K562 (cell line): ENCODE results near the gene ADAMTS2. TPM values are rescaled to one million over a fixed set of nuclear protein-coding genes. Genes with fewer than 3 reads are reported as not detected.

Experiments
- ATAC-seq: fragments of 200-7000 bp; cut with Tn5 transposase; 3 replicates; pipeline ENCODE4 v1.9.1; 2020; ENCODE audit warnings: moderate library complexity
- BruUV-seq: library from RNA; stranded (reverse); fragments of 400-500 nt; replicated peaks from 2 replicates; lab custom pipeline; 2021; lab: Mats Ljungman, UMichigan
- CTCF ChIA-PET: fragments of 300-600 bp; formaldehyde crosslinking; extraction: SDS; loops from one replicate; lab custom pipeline; 2021; ENCODE audit warnings: low intra/inter-chr PET ratio; lab: Yijun Ruan, JAX
- POLR2A ChIA-PET: fragments of 300-600, 350-650 bp; sonication (Branson Sonifier 250); formaldehyde crosslinking; extraction: SDS; loops from one replicate; lab custom pipeline; 2021; ENCODE audit warnings: antibody characterized with exemption, inconsistent platforms; lab: Yijun Ruan, JAX
- DNase-seq, 4 experiments: peaks; one replicate each; pipeline versions ENCODE4 v3.0.0 to v3.0.0-alpha.2; 2011 to 2018; ENCODE audit warnings: low spot score in 3 of 4, mixed read lengths in 3 of 4; ENCODE audit errors: extremely low read depth in 1 of 4
- FAIRE-seq: peaks from 2 replicates; lab custom pipeline; 2011; peaks lifted over from hg19 to GRCh38; lab: Jason Lieb, UNC
- H2AFZ ChIP-seq: 2 replicates; pipeline ENCODE4 v1.6.0; 2011; ENCODE audit warnings: low read depth, low read length, control low read depth, inconsistent platforms
- H3K27ac ChIP-seq: fragments of 200-600 bp; 3 replicates; pipeline ENCODE4 v1.8.0; 2011; ENCODE audit warnings: low read depth, mild to moderate bottlenecking, control low read depth, inconsistent platforms, low read length, moderate library complexity, mixed read lengths; ENCODE audit errors: extremely low read depth
- H3K27me3 ChIP-seq, 2 experiments: fragments of 300-600 bp in 1 of 2; 2 replicates in 1 of 2; 3 replicates in 1 of 2; pipeline versions ENCODE4 v1.6.0 to v1.8.0; 2011; ENCODE audit warnings: inconsistent platforms in 2 of 2, low read length in 2 of 2, mild to moderate bottlenecking in 1 of 2, mixed read lengths in 1 of 2, moderate library complexity in 1 of 2; ENCODE audit not compliant: control insufficient read depth in 2 of 2, insufficient read depth in 2 of 2
- H3K36me3 ChIP-seq: fragments of 300-600 bp; 3 replicates; pipeline ENCODE4 v1.8.0; 2011; ENCODE audit warnings: mild to moderate bottlenecking, low read length, inconsistent platforms; ENCODE audit not compliant: control insufficient read depth, insufficient read depth
- H3K4me1 ChIP-seq, 2 experiments: fragments of 200-600 bp in 1 of 2; replicated peaks in 1 of 2; 2 replicates in 1 of 2; 3 replicates in 1 of 2; pipeline versions ENCODE4 v1.5.1 to v1.8.0; 2011; ENCODE audit warnings: inconsistent platforms in 2 of 2, low read length in 2 of 2, mild to moderate bottlenecking in 1 of 2, mixed read lengths in 1 of 2, moderate library complexity in 1 of 2; ENCODE audit not compliant: control insufficient read depth in 2 of 2, insufficient read depth in 2 of 2
- H3K4me2 ChIP-seq: 2 replicates; pipeline ENCODE4 v1.6.1; 2011; ENCODE audit warnings: low read length, control low read depth, inconsistent platforms, mixed read lengths; ENCODE audit not compliant: insufficient read depth
- H3K4me3 ChIP-seq: fragments of 200-600 bp; sonication (generic), shearing (Covaris generic); 2 replicates; pipeline ENCODE4 v1.5.1; 2016; ENCODE audit warnings: control low read depth, inconsistent platforms
- H3K79me2 ChIP-seq: fragments of 200-600 bp; 3 replicates; pipeline ENCODE4 v1.8.0; 2011; ENCODE audit warnings: low read length, inconsistent platforms; ENCODE audit not compliant: control insufficient read depth, insufficient read depth
- H3K9ac ChIP-seq, 2 experiments: 2 replicates each; pipeline versions ENCODE4 v1.6.0 to v1.6.1; 2011; ENCODE audit warnings: low read depth in 2 of 2, low read length in 2 of 2, control low read depth in 1 of 2, inconsistent platforms in 1 of 2, mild to moderate bottlenecking in 1 of 2, mixed read lengths in 1 of 2; ENCODE audit not compliant: insufficient read depth in 1 of 2
- H3K9me1 ChIP-seq: one replicate; pipeline ENCODE4 v1.6.0; 2011; ENCODE audit warnings: inconsistent platforms, mild to moderate bottlenecking, low read length, moderate library complexity; ENCODE audit not compliant: control insufficient read depth, insufficient read depth
- H3K9me3 ChIP-seq: replicated peaks from 2 replicates; pipeline ENCODE4 v1.5.1; 2011; ENCODE audit warnings: low read depth, low read length, inconsistent platforms; ENCODE audit not compliant: control insufficient read depth, insufficient read depth
- H4K20me1 ChIP-seq: replicated peaks from 2 replicates; pipeline ENCODE4 v1.6.1; 2011; ENCODE audit warnings: low read length, inconsistent platforms, mixed read lengths; ENCODE audit not compliant: control insufficient read depth, insufficient read depth
- ATF3 ChIP-seq, 2 experiments: fragments of 450-650 bp in 1 of 2; sonication (generic) in 1 of 2; formaldehyde crosslinking in 1 of 2; IDR thresholded peaks in 1 of 2; conservative IDR thresholded peaks in 1 of 2; 2 replicates each; pipeline versions ENCODE4 v1.6.1 to v1.8.1; 2016 to 2023; ENCODE audit warnings: mild to moderate bottlenecking in 2 of 2, moderate library complexity in 2 of 2, inconsistent platforms in 1 of 2, missing genetic modification reagents in 1 of 2
- CREBBP ChIP-seq: IDR thresholded peaks from one replicate; pipeline ENCODE4 v1.6.1; 2012; ENCODE audit warnings: low read depth, mild to moderate bottlenecking, control low read depth, inconsistent platforms, low read length
- JUN ChIP-seq, 2 experiments: sonication (generic) in 1 of 2; formaldehyde crosslinking in 1 of 2; IDR thresholded peaks; 2 replicates each; pipeline versions ENCODE4 v1.6.1 to v1.8.0; 2012 to 2022; ENCODE audit warnings: borderline replicate concordance in 2 of 2, mild to moderate bottlenecking in 2 of 2, improper control_type of control experiment in 1 of 2, low read depth in 1 of 2, low read length in 1 of 2, missing genetic modification reagents in 1 of 2
- MYC ChIP-seq, 2 experiments: fragments of 250-450 bp in 1 of 2; sonication (Bioruptor Pico) in 1 of 2; IDR thresholded peaks; 2 replicates each; pipeline versions ENCODE4 v1.5.1 to v1.6.1; 2012 to 2021; ENCODE audit warnings: low read depth in 2 of 2, borderline replicate concordance in 1 of 2, improper control_type of control experiment in 1 of 2, low read length in 1 of 2, mild to moderate bottlenecking in 1 of 2, moderate library complexity in 1 of 2
- SMAD4 ChIP-seq: fragments of 250-450 bp; sonication (Bioruptor Pico); conservative IDR thresholded peaks from 2 replicates; pipeline ENCODE4 v1.8.0; 2021; ENCODE audit warnings: inconsistent platforms, mild to moderate bottlenecking, moderate library complexity
- TCF3 ChIP-seq: sonication (generic); formaldehyde crosslinking; IDR thresholded peaks from 2 replicates; pipeline ENCODE4 v1.4.0; 2020; ENCODE audit warnings: mild to moderate bottlenecking, missing genetic modification reagents
- TRIM24 ChIP-seq, 2 experiments: fragments of 450-650 bp; IDR thresholded peaks; 2 replicates each; pipeline ENCODE4 v1.6.1; 2016
- XRCC3 ChIP-seq: fragments of 450-650 bp; IDR thresholded peaks from 2 replicates; pipeline ENCODE4 v1.6.1; 2017; ENCODE audit warnings: mild to moderate bottlenecking, moderate library complexity
- ZNF263 ChIP-seq: sonication (generic); formaldehyde crosslinking; IDR thresholded peaks from 2 replicates; pipeline ENCODE4 v1.8.0; 2022; ENCODE audit warnings: mild to moderate bottlenecking, missing genetic modification reagents, borderline replicate concordance
- ZNF586 ChIP-seq: fragments of 450-650 bp; formaldehyde crosslinking; conservative IDR thresholded peaks from 2 replicates; pipeline ENCODE4 v1.4.0; 2020; ENCODE audit warnings: mild to moderate bottlenecking, moderate library complexity
- ZSCAN29 ChIP-seq: fragments of 450-650 bp; IDR thresholded peaks from 2 replicates; pipeline ENCODE4 v1.6.1; 2017
- ZZZ3 ChIP-seq: fragments of 450-650 bp; IDR thresholded peaks from 2 replicates; pipeline ENCODE4 v1.6.1; 2016; ENCODE audit warnings: antibody characterized with exemption, mild to moderate bottlenecking, moderate library complexity
- WGBS: fragments of 100-300 bp; shearing (Covaris generic); methylation state at CpG from one replicate; pipeline ENCODE4 v1.1.6; 2016; ENCODE audit warnings: low coverage, mixed read lengths; ENCODE audit not compliant: insufficient coverage; ENCODE audit errors: missing lambda C conversion rate; 5-methylcytosine and 5-hydroxymethylcytosine counted together
- in situ Hi-C: fragments of 300-500 bp; cut with MboI; formaldehyde crosslinking; loops from 4 replicates; pipeline ENCODE4 v1.15.0; 2018; ENCODE audit warnings: inconsistent platforms, mixed read lengths
- intact Hi-C: fragments of 100-400 bp; cut with micrococcal nuclease; formaldehyde crosslinking; loops from 2 replicates; pipeline ENCODE4 v1.14.2; 2022
- polyA plus RNA-seq, 8 experiments: library from polyadenylated mRNA; depleted of rRNA in 4 of 8; stranded (reverse) in 5 of 8; unstranded in 3 of 8; fragments of >200 nt; fragmentation: Nextera tagmentation in 2 of 8; fragmentation: Illumina TruSeq in 1 of 8; extraction: Ambion mirVana in 2 of 8; extraction: Trizol in 1 of 8; gene quantifications; 2 replicates each; pipeline versions ENCODE4 v1.2.1 to v1.2.3, GENCODE V29; 2011 to 2014; ENCODE audit warnings: inconsistent platforms in 1 of 8, missing spikeins in 1 of 8
- total RNA-seq, 7 experiments: library from RNA; depleted of rRNA in 6 of 7; stranded (reverse); fragments of >200 nt in 6 of 7; fragmentation: Illumina TruSeq in 2 of 7; extraction: Trizol in 2 of 7; gene quantifications; 2 replicates each; pipeline versions ENCODE4 v1.2.1 to v1.2.3, GENCODE V29; 2011 to 2021; ENCODE audit warnings: low replicate concordance in 1 of 7
- TF ChIP-seq, protein P1 (sequence below): IDR thresholded peaks from 2 replicates; pipeline ENCODE4 v1.6.1; 2011; ENCODE audit not compliant: insufficient read length; ENCODE audit errors: extremely low read depth
- TF ChIP-seq, protein P2 (sequence below), 2 experiments: IDR thresholded peaks; 2 replicates each; pipeline ENCODE4 v1.6.1; 2012; ENCODE audit warnings: improper control_type of control experiment in 2 of 2, low read depth in 2 of 2, low read length in 2 of 2, borderline replicate concordance in 1 of 2
- TF ChIP-seq, protein P3 (sequence below): sonication (generic); formaldehyde crosslinking; IDR thresholded peaks from 2 replicates; pipeline ENCODE4 v1.8.0; 2023; ENCODE audit warnings: mild to moderate bottlenecking, missing genetic modification reagents

The ADAMTS2 gene
- total and polyA plus RNA-seq, 9 of the 15 experiments (the other 6 are each of a cell fraction or from before 2014, with no cell fraction given), result not detected

GRCh38 chr5:179080724-179081123 lies 264.5 kb downstream of the ADAMTS2 start:
- Histone ChIP-seq H3K9ac (no peak overlapping the region), H4K20me1 (no peaks in the 10 kb centered on the region), H2AFZ (no peak overlapping the region), H3K36me3 (no peaks in the 10 kb centered on the region), H3K4me2 (no peak overlapping the region), H3K79me2 (no peaks in the 10 kb centered on the region), H3K4me3 (no peak overlapping the region), H3K27me3 (no peaks in the 10 kb centered on the region), H3K4me1 (no peaks in the 10 kb centered on the region), H3K9me1 (no peaks in the 10 kb centered on the region), H3K27ac (no peak overlapping the region), H3K9me3 (peaks cover 4% of the 10 kb centered on the region)
- WGBS, result 0% methylated on average over 4 of the region's 4 CpGs
- DNase-seq (no peak), ATAC-seq (no peak), FAIRE-seq (no peak)
- POLR2A ChIA-PET, result interaction anchor here (1.1 kb wide), 1 partner anchor 10 kb away, joined by 4 read pairs; no protein-coding TSS in a partner anchor
- intact Hi-C loops (no loop called here), in situ Hi-C loops (no loop called here)
- BruUV-seq, result no TSS peak
- CTCF ChIA-PET, result no interaction called here
- TF ChIP-seq, protein P1, sequence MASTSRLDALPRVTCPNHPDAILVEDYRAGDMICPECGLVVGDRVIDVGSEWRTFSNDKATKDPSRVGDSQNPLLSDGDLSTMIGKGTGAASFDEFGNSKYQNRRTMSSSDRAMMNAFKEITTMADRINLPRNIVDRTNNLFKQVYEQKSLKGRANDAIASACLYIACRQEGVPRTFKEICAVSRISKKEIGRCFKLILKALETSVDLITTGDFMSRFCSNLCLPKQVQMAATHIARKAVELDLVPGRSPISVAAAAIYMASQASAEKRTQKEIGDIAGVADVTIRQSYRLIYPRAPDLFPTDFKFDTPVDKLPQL, result no peak
- TF ChIP-seq ZSCAN29, result no peak
- no peak for TF ChIP-seq JUN (IDR thresholded peaks at IDR 0.05; ENCODE audit: borderline replicate concordance, low read depth, low read length)
- no peak for TF ChIP-seq JUN (CRISPR knock-in tag; IDR thresholded peaks at IDR 0.05; ENCODE audit: borderline replicate concordance)
- TF ChIP-seq MYC (IDR thresholded peaks at IDR 0.05; ENCODE audit: low read depth, low read length), result no peak
- TF ChIP-seq MYC (CRISPR knock-in tag; IDR thresholded peaks at IDR 0.05; ENCODE audit: borderline replicate concordance, low read depth), result no peak
- no peak for TF ChIP-seq TCF3 (CRISPR knock-in tag)
- TF ChIP-seq, protein P2, sequence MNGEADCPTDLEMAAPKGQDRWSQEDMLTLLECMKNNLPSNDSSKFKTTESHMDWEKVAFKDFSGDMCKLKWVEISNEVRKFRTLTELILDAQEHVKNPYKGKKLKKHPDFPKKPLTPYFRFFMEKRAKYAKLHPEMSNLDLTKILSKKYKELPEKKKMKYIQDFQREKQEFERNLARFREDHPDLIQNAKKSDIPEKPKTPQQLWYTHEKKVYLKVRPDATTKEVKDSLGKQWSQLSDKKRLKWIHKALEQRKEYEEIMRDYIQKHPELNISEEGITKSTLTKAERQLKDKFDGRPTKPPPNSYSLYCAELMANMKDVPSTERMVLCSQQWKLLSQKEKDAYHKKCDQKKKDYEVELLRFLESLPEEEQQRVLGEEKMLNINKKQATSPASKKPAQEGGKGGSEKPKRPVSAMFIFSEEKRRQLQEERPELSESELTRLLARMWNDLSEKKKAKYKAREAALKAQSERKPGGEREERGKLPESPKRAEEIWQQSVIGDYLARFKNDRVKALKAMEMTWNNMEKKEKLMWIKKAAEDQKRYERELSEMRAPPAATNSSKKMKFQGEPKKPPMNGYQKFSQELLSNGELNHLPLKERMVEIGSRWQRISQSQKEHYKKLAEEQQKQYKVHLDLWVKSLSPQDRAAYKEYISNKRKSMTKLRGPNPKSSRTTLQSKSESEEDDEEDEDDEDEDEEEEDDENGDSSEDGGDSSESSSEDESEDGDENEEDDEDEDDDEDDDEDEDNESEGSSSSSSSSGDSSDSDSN (IDR thresholded peaks at IDR 0.05; ENCODE audit: borderline replicate concordance in 1 of 2, low read depth in 2 of 2, low read length in 2 of 2), result no peak
- TF ChIP-seq XRCC3, result no peak
- TF ChIP-seq ZNF263, result no peak
- TF ChIP-seq SMAD4 (CRISPR knock-in tag), result no peak
- no peak for TF ChIP-seq ZZZ3
- TF ChIP-seq, protein P3, sequence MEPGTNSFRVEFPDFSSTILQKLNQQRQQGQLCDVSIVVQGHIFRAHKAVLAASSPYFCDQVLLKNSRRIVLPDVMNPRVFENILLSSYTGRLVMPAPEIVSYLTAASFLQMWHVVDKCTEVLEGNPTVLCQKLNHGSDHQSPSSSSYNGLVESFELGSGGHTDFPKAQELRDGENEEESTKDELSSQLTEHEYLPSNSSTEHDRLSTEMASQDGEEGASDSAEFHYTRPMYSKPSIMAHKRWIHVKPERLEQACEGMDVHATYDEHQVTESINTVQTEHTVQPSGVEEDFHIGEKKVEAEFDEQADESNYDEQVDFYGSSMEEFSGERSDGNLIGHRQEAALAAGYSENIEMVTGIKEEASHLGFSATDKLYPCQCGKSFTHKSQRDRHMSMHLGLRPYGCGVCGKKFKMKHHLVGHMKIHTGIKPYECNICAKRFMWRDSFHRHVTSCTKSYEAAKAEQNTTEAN, result no peak
- TF ChIP-seq TRIM24 (IDR thresholded peaks at IDR 0.05), result no peak
- no peak for TF ChIP-seq CREBBP
- TF ChIP-seq ATF3 (IDR thresholded peaks at IDR 0.05), result no peak
- TF ChIP-seq ATF3 (CRISPR knock-in tag; conservative IDR thresholded peaks at IDR 0.05), result no peak
- TF ChIP-seq ZNF586 (CRISPR knock-in tag), result no peak
